Activated CD4-positive, alpha-beta T cell treated with anti-CD3 and anti-CD28 coated beads, Interleukin-10, Interleukin-2, amounts not matched to agents 100 ng/mL and 50 ng/mL, durations not matched to agents 16 hours and 8 hours (primary cell): Measurements from ENCODE around the gene DAZAP2.
"Not testable (repeated sequence)": the region's sequence is repeated elsewhere in the genome, so short reads cannot be mapped to it uniquely, and the experiment has no call there.

Experiments used
- DNase-seq: peaks from one replicate; pipeline ENCODE4 v3.0.0-alpha.2; 2020

The DAZAP2 gene

GRCh38 chr12:51247523-51248206 is 9.0 kb downstream of the DAZAP2 start:
- DNase-seq, result no peak

DNA sequence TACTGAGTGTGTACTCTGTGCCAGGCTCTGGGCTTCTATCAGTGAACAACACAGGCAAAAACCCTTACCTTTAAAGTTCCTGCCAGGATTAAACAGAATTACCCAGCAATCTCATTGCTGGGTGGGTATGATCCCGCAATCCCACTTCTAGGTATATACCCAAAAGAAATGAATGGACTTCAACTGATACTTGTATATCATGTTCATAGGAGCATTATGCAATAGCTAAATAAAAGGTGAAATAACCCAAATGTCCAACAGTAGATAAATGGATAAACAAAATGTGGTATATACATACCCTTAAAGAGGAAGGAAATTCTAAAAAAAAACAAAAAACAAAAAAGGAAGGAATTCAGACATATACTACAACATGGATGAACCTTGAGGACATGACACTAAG is 14.7 kb downstream of the DAZAP2 start:
- DNase-seq, result no peak

DNA sequence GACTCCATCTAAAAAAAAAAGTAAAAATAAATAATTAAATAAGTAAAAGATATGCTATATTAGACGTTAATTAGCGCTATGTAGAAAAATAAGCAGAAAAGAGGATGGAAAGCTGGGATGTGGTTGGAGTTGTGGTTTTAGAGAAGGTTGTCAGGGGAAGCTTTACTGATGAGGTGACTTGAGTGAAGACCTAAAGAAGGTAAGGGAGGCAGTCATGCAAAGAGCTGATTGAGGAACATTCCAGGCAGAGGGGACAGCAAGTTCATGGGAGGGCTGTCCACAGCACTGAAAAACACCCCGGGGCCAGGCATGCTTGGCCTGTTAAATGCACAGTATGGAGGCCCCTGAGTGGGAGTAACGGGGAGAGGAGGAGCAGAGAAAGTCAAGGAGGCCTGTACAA is 15.9 kb downstream of the DAZAP2 start:
- no peak for DNase-seq

GRCh38 chr12:51259600-51259999 is 21.0 kb downstream of the DAZAP2 start:
- not testable (repeated sequence) for DNase-seq

- DNase-seq, result peak; percentile 39
Measured at GRCh38 chr12:51262758-51263177, 24.1 kb downstream of the DAZAP2 start.

DNA sequence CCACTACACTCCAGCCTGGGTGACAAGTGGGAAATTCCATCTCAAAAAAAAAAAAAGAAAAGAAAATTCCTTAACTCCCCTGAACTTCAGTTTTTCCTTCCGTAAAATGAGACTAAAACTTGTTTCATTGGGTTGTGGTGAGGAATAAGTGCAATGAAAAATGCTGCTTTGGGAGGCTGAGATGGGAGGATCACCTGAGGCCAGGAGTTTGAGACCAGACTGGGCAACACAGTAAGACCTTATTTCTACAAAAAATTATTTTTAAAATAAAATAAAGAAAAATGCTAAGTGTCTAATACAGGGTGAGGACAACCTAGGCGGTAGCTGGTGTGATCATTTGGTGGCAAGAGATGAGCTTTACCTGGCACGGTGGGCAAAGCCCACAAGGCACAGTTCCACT is 24.7 kb downstream of the DAZAP2 start:
- no peak for DNase-seq

DNA sequence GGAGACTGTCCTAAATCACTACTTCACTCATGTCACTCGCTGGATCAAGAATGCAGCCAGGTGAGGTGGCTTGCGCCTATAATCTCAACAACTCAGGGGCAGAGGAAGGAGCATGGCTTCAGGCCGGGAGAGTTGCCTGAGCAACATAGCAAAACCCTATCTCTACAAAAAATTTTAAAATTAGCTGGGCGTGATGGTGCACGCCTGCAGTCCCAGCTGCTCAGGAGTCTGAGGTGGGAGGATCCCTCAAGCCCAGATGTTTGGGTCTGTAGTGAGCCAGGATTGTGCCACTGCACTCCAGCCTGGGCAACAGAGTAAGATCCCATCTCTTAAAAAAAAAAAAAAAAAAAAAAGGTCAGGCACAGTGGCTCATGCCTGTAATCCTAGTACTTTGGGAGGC is 25.7 kb downstream of the DAZAP2 start:
- DNase-seq, result no peak

DNA sequence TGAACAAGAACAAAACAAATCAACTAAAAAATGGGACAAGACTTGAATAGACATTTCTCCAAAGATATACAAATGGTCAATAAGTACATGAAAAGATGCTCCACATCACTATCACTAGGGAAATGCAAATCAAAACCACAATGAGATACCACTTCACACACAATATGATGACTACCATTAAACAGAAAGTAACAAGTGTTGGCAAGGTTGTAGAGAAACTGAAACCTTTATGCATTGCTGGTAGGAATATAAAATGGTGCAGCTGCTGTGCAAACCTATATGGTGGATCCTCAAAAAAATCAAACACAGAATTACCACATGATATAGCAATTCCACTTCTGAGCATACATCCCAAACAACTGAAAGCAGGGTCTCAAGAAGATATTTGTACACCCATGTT is 26.4 kb downstream of the DAZAP2 start:
- peak; percentile 36 for DNase-seq

DNA sequence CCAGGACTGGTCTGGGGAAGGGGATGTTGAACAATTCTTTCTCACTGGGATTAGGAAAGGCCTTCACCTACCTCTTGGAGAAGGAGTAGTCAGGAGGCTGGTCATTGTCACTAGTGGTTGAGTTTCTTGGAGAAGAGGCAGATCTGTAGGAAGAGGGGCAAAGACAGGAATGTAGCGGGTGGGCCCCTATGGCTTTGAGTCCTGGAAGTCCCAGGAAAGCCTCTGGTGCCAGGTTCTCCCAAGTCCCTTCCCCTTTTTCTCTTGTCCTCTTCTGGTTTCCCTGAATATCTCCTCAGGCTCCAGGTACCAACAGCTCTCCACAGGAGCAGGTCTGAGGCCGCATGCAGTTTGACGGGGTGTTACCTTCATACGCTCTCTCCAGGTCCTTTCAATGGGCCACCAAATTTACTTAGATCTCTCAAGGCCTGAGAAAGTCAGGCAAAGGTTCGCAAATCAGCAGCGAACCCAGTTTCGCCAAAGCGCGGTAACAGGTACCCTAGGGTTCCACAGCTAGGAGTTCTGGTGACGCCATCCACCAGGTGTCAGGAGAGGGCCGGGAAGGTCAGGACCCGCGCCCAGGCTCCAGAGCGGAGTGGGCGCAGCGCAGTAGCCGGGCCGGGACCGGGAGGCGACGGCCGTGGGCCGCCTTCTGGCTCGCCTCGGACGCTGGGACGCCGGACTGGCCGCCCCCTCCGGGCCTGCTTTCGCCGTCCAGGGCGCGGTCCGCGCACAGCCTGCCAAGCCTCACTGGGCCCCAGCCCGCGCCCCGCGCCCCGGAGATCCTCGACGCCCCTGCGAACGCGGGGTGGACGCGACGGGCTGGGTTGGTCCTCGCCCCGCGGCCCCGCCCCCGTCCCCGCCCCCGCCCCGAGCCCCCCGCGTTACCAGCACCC is 30.8 kb downstream of the DAZAP2 start:
- peak; percentile 46 for DNase-seq

- peak; percentile 39 for DNase-seq
Measured at GRCh38 chr12:51270067-51270950, 31.7 kb downstream of the DAZAP2 start, which contains the start of gene SMAGP. Gene SMAGP, minus strand, starts transcription at chr12:51270415. Its CDS starts 1,137 bp downstream, at chr12:51269278.

- no peak for DNase-seq
Measured at GRCh38 chr12:51270951-51271518, 32.4 kb downstream of the DAZAP2 start.

- DNase-seq, result not testable (repeated sequence)
Measured at GRCh38 chr12:51272810-51273209, 34.2 kb downstream of the DAZAP2 start.

DNA sequence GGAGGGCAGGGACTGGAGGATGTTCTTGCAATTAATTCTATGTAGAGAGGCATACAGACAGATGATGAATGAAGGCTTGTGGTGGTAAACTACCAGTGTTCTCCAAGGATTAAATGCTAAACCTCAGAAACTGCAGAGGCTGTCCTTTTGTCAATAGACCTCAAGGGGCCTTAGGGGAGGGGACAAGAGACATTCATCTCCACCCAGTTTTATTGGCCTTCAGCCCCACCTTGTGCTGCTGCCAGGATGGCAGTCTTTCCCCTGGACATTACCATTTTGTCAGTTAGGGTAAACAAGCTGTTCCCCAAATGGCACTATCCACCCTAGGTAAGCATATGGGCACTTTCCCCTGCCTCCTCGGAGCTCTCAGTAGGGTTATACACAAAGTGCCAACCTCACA is 36.5 kb downstream of the DAZAP2 start:
- DNase-seq, result no peak

DNA sequence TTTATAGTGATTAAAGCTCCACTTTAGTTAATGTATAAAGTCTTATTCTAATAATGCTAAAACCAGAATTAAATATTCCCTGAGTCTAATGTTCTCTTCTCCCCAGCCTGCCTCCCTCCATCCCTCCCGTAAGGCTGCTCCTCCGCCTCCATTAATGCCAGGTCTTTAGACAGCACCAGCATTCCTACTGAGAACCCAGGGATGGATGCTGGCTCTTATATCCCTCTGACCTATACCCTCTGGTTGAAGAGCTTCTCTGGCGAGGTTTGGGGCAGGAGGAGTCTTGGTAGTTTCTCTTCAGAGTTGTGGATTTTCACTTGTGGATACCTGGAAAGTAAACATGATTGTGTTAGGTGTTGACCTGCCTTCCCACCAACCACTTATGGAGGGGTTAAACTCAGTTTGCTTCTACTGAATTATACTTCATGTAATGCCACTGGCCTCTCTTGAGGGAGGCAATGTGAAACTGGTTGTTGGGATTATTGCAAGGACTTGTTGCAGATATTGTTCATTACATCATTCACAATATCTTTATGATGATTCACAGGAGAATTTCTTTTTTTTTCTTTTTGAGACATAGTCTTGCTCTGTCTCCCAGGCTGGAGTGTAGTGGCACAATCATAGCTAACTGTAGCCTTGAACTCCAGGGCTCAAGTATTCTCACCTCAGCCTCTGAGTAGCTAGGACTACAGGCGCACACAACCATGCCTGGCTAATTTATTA is 42.7 kb downstream of the DAZAP2 start:
- DNase-seq, result no peak

DNA sequence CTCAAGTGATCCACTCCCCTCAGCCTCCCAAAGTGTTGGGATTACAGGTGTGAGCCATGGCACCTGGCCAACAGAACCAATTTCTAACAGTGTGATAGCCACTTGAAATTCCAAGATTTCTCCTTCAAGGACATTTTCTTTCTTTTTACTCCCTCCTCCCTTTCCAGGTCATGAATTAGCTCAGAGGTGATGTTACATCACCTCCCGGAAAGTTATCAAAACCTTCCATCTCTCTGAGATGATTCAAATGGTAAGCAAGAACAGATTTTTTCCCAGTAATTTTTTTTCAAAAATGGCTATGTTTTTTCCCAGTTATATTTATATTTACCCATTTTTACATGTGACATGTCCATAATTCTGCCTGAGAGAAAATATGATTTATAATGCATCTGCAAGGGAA is 47.2 kb downstream of the DAZAP2 start:
- DNase-seq, result no peak

GRCh38 chr12:51291603-51292513 is 53.2 kb downstream of the DAZAP2 start:
- DNase-seq, result not testable (repeated sequence)
